Measurements from ENCODE around the gene CD69.
"Not testable (repeated sequence)": the region's sequence is repeated elsewhere in the genome, so short reads cannot be mapped to it uniquely, and the experiment has no call there.

Gene CD69

GRCh38 chr12:9713032-9713558 is 47.6 kb downstream of the CD69 start:
- not testable (repeated sequence) for DNase-seq

GRCh38 chr12:9711664-9712063 is 49.0 kb downstream of the CD69 start:
- DNase-seq: no peak

- no peak for DNase-seq
Measured at GRCh38 chr12:9710584-9711375, 49.9 kb downstream of the CD69 start.

- no peak for DNase-seq
Measured at GRCh38 chr12:9708853-9709252, 51.8 kb downstream of the CD69 start.

- no peak for DNase-seq
Measured at GRCh38 chr12:9707864-9708808, 52.6 kb downstream of the CD69 start.

GRCh38 chr12:9707356-9707755 is 53.3 kb downstream of the CD69 start:
- no peak for DNase-seq

GRCh38 chr12:9706086-9706685 is 54.5 kb downstream of the CD69 start:
- DNase-seq: no peak

GRCh38 chr12:9704561-9704960 is 56.1 kb downstream of the CD69 start:
- DNase-seq: not testable (repeated sequence)
